Epithelial cell of proximal tubule (primary cell): Measurements from ENCODE around the gene GLMP. TPM values are rescaled to one million over a fixed set of nuclear protein-coding genes. Genes with fewer than 3 reads are reported as not detected.
"Not testable (repeated sequence)": the region's sequence is repeated elsewhere in the genome, so short reads cannot be mapped to it uniquely, and the experiment has no call there.

ENCODE experiments used
- DNase-seq: peaks from one replicate; pipeline ENCODE4 v3.0.0-alpha.2; 2011; ENCODE audit warnings: low read depth
- H3K4me3 ChIP-seq: 2 replicates; pipeline ENCODE4 v1.5.1; 2011; ENCODE audit warnings: low read depth, mild to moderate bottlenecking, low read length
- total RNA-seq: library from RNA; depleted of rRNA; stranded (reverse); fragments of >200 nt; gene quantifications from 2 replicates; pipeline ENCODE4 v1.2.3, GENCODE V29; 2015
- TF ChIP-seq, protein P1 (sequence below): conservative IDR thresholded peaks from 2 replicates; pipeline ENCODE4 v1.5.1; 2012; ENCODE audit warnings: low read depth, mild to moderate bottlenecking, low read length

GLMP gene
- total RNA-seq, 1 donor from 2014 or later, result 66.3 TPM

DNA sequence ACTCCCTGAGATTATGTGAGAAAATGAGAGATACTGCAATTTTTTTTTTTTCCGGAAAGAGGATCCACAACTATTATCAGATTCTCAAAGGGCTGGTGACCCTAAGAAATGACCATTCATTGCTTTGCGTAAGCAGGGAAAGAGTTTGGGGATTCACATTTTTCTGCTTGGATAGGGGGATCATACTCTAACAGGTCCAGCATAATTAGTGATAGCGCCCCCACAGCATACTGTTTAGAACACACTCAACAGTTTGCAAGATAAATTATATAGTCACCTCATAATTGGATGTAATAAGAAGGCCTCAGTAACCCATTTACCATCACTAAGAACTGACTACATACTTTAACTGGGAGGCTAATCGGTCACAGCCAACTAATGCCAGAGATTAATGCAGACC is 40.8 kb upstream of the GLMP start:
- peak overlapping the region; percentile 92 for H3K4me3 ChIP-seq
- DNase-seq, result no peak
- TF ChIP-seq, protein P1, sequence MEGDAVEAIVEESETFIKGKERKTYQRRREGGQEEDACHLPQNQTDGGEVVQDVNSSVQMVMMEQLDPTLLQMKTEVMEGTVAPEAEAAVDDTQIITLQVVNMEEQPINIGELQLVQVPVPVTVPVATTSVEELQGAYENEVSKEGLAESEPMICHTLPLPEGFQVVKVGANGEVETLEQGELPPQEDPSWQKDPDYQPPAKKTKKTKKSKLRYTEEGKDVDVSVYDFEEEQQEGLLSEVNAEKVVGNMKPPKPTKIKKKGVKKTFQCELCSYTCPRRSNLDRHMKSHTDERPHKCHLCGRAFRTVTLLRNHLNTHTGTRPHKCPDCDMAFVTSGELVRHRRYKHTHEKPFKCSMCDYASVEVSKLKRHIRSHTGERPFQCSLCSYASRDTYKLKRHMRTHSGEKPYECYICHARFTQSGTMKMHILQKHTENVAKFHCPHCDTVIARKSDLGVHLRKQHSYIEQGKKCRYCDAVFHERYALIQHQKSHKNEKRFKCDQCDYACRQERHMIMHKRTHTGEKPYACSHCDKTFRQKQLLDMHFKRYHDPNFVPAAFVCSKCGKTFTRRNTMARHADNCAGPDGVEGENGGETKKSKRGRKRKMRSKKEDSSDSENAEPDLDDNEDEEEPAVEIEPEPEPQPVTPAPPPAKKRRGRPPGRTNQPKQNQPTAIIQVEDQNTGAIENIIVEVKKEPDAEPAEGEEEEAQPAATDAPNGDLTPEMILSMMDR, result peak; percentile 35

DNA sequence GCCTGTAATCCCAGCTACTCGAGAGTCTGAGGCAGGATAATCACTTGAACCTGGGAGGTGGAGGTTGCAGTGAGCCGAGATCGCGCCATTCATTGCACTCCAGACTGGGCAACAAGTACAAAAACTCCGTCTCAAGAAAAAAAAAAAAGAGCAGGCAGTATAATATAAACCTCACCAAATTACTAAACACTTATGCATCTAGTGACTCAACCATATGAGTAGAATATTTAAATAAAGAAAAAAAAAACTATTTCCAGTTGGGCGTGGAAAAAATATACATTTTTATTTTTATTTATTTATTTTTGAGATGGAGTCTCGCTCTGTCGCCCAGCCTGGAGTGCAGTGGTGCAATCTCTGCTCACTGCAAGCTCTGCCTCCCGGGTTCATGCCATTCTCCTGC is 27.7 kb upstream of the GLMP start:
- not testable (repeated sequence) for DNase-seq, H3K4me3 ChIP-seq

DNA sequence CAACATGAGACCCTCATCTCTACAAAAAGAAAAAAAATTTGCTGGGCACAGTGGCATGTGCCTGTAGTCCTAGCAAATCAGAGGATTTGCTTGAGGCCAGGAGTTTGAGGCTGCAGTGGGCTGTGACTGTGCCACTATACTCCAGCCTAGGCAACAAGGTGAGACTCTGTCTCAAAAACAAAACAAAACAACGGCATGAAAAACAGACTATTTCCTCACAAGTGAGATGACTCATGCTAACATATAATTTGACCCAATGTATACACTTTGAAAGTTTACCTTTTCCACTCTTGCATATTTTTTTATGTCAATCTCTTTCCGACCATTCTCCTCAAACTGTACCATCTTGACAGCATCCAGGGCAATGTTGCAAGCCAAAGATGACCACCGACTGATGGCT is 25.1 kb upstream of the GLMP start:
- no peak overlapping the region for H3K4me3 ChIP-seq
- TF ChIP-seq, protein P1, result no peak
- no peak for DNase-seq

DNA sequence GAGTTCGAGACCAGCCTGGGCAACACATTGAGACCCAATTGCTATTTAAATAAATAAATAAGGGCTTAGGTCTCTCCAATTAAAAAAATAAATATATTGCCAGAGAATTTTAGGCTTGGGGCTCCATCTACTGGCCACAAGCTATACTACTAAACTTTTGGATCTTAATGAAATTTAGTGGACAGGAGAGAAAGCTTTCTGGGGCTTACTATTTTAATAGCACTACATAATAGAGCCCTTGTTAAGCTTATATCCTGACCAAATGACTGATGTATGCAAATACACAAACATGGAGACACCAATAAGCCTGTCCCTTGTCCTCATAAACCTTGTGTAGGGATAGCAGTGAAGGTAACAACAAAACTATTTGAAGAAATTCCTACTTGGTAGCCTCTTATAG is 24.2 kb upstream of the GLMP start:
- DNase-seq, result no peak
- TF ChIP-seq, protein P1, result peak; percentile 63
- H3K4me3 ChIP-seq, result no peak overlapping the region

DNA sequence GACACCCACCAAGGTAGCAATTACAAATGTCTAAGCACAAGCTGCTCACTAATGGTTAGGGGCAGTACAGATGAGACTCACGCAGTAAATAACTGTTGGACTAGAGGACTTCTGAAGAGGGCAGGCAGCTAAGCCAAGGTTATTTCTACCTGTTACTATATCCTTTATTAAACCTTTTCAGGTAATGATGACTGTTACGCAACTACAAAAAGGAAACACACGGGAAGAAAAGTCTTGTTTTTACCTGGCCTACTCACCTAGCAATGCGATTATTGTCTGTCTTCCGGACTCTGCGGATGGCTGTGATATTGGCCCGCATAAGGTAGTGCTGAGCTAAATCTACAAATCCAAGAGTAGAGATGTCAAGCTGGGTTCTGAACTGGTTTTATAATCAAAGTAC is 21.4 kb upstream of the GLMP start:
- no peak for DNase-seq
- no peak overlapping the region for H3K4me3 ChIP-seq
- TF ChIP-seq, protein P1, result no peak

DNA sequence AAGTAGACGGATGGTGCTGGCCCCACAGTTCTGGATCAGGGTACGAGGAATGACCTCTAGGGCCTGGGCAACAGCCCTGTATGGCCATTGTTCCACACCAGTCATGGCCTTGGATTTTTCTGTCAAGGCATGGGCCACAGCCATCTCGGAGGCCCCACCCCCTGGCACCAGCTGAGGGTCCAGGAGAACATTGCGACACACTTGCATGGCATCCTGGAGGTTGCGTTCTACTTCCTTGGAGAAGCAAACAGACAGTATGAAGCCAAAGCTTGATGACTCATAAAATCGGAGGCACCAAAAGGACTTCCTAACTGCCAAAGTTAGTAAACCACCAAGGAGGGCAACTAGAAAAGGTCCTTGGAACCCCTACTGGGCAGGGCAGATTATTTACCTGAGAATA is 15.5 kb upstream of the GLMP start:
- no peak overlapping the region for H3K4me3 ChIP-seq
- TF ChIP-seq, protein P1, result no peak
- DNase-seq, result no peak

DNA sequence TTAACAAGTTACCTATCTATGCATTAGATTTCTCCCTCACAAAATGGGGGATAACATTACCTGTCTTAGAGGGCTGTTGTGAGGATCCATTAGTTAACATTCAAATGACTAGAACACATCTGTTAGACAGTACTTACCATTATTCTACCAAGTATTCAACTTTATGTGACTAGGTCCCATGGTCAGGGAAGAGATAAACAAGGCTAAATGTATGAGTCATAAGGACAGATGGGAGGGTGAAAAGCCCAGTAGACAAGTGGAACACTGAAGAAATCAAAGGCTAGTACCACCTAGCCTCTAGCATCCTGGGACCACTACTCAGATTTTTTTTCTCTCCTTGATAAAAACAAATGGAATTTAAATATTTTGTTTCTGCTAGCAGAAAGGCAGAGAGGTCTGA is 12.6 kb upstream of the GLMP start:
- no peak for DNase-seq
- TF ChIP-seq, protein P1, result no peak
- H3K4me3 ChIP-seq, result no peak overlapping the region

DNA sequence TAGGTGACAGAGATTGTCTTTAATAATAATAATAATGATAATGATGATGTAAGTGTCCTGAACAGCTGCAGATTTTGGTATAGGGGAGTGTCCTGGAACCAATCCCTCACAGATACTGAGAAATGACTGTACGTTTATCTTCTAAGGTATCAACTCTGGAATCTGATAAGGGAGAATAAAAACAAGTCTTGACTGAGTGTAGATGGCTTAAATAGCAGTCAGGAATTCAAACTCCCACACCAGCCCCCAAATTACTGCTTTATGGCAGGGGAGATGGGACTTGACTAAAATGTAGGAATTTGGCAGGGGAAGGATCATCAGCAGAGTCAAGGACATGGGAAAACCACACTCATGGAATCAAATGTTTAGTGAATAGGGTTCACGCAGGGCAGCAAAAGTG is 9.7 kb upstream of the GLMP start:
- TF ChIP-seq, protein P1, result no peak
- no peak overlapping the region for H3K4me3 ChIP-seq
- no peak for DNase-seq
